Parathyroid adenoma (tissue), 2 donors: ENCODE results near the gene PCDH15.

Experiments used
- H2AFZ ChIP-seq: fragments of 300-600 bp; sonication (generic); one replicate; pipeline ENCODE4 v1.7.0; 2017; ENCODE audit warnings: antibody characterized with exemption, mild to moderate bottlenecking
- H3K27ac ChIP-seq: fragments of 300-600 bp; sonication (generic); one replicate; pipeline ENCODE4 v1.7.0; 2017
- H3K27me3 ChIP-seq: fragments of 300-600 bp; sonication (generic); one replicate; pipeline ENCODE4 v1.7.0; 2017; ENCODE audit warnings: low read length; ENCODE audit not compliant: control insufficient read depth, insufficient read depth
- H3K36me3 ChIP-seq: fragments of 300-600 bp; sonication (generic); one replicate; pipeline ENCODE4 v1.7.0; 2017; ENCODE audit warnings: low read length; ENCODE audit not compliant: control insufficient read depth, insufficient read depth
- H3K4me1 ChIP-seq: fragments of 300-600 bp; sonication (generic); one replicate; pipeline ENCODE4 v1.7.0; 2017; ENCODE audit warnings: control low read depth
- H3K4me2 ChIP-seq: fragments of 300-600 bp; sonication (generic); one replicate; pipeline ENCODE4 v1.7.0; 2017; ENCODE audit warnings: low read length
- H3K4me3 ChIP-seq: fragments of 300-600 bp; sonication (generic); one replicate; pipeline ENCODE4 v1.7.0; 2017; ENCODE audit warnings: low read depth, low read length
- H3K79me2 ChIP-seq: fragments of 300-600 bp; sonication (generic); one replicate; pipeline ENCODE4 v1.7.0; 2017; ENCODE audit warnings: control low read depth
- H3K9ac ChIP-seq: fragments of 300-600 bp; sonication (generic); one replicate; pipeline ENCODE4 v1.7.0; 2017; ENCODE audit warnings: mild to moderate bottlenecking
- H3K9me3 ChIP-seq: fragments of 300-600 bp; sonication (generic); one replicate; pipeline ENCODE4 v1.7.0; 2017; ENCODE audit warnings: low read length; ENCODE audit not compliant: control insufficient read depth
- CTCF ChIP-seq: fragments of 300-600 bp; sonication (generic); IDR thresholded peaks from one replicate; pipeline ENCODE4 v1.7.0; 2017; ENCODE audit warnings: antibody characterized with exemption, mild to moderate bottlenecking
- donor health status: primary hyperparathyroidism.

PCDH15 gene

GRCh38 chr10:54722075-54722474 lies 79.0 kb downstream of the PCDH15 start:
- Histone ChIP-seq H3K4me1 (no peaks in the 10 kb centered on the region), H3K36me3 (no peaks in the 10 kb centered on the region), H3K4me2 (no peak overlapping the region), H2AFZ (no peak overlapping the region), H3K4me3 (no peak overlapping the region), H3K27me3 (no peaks in the 10 kb centered on the region), H3K9ac (no peak overlapping the region), H3K9me3 (no peaks in the 10 kb centered on the region), H3K27ac (no peak overlapping the region), H3K79me2 (no peaks in the 10 kb centered on the region)
- no peak for TF ChIP-seq CTCF

- no peaks in the 10 kb centered on the region for H3K36me3 ChIP-seq
- no peaks in the 10 kb centered on the region for H3K9me3 ChIP-seq
- no peak for TF ChIP-seq CTCF
- H3K27me3 ChIP-seq: no peaks in the 10 kb centered on the region
- H3K9ac ChIP-seq: no peak overlapping the region
- no peaks in the 10 kb centered on the region for H3K79me2 ChIP-seq
- H3K4me2 ChIP-seq: no peak overlapping the region
- H3K27ac ChIP-seq: no peak overlapping the region
- no peaks in the 10 kb centered on the region for H3K4me1 ChIP-seq
- no peak overlapping the region for H2AFZ ChIP-seq
- H3K4me3 ChIP-seq: no peak overlapping the region
Measured at GRCh38 chr10:54710918-54711317, 90.1 kb downstream of the PCDH15 start.

GRCh38 chr10:54708591-54708990 lies 92.4 kb downstream of the PCDH15 start:
- Histone ChIP-seq H3K4me1 (no peaks in the 10 kb centered on the region), H3K9ac (no peak overlapping the region), H2AFZ (no peak overlapping the region), H3K27me3 (no peaks in the 10 kb centered on the region), H3K4me3 (no peak overlapping the region), H3K27ac (no peak overlapping the region), H3K36me3 (no peaks in the 10 kb centered on the region), H3K4me2 (no peak overlapping the region), H3K79me2 (no peaks in the 10 kb centered on the region), H3K9me3 (no peaks in the 10 kb centered on the region)
- TF ChIP-seq CTCF: no peak

- no peak overlapping the region for H3K4me3 ChIP-seq
- no peaks in the 10 kb centered on the region for H3K79me2 ChIP-seq
- no peak overlapping the region for H3K4me2 ChIP-seq
- no peak overlapping the region for H3K9ac ChIP-seq
- no peaks in the 10 kb centered on the region for H3K9me3 ChIP-seq
- H3K27ac ChIP-seq: no peak overlapping the region
- no peak for TF ChIP-seq CTCF
- no peaks in the 10 kb centered on the region for H3K36me3 ChIP-seq
- no peaks in the 10 kb centered on the region for H3K4me1 ChIP-seq
- H2AFZ ChIP-seq: no peak overlapping the region
- H3K27me3 ChIP-seq: no peaks in the 10 kb centered on the region
Measured at GRCh38 chr10:54708021-54708420, 93.0 kb downstream of the PCDH15 start.

- H3K9ac ChIP-seq: no peak overlapping the region
- H2AFZ ChIP-seq: no peak overlapping the region
- H3K27ac ChIP-seq: no peak overlapping the region
Measured at GRCh38 chr10:54702583-54703485, 98.2 kb downstream of the PCDH15 start.

More at GRCh38 chr10:54702583-54703485, 98.2 kb downstream of the PCDH15 start:
- Histone ChIP-seq H3K79me2 (no peaks in the 10 kb centered on the region), H3K36me3 (no peaks in the 10 kb centered on the region), H3K4me1 (no peaks in the 10 kb centered on the region), H3K4me2 (no peak overlapping the region), H3K4me3 (no peak overlapping the region), H3K9me3 (no peaks in the 10 kb centered on the region), H3K27me3 (no peaks in the 10 kb centered on the region)
- TF ChIP-seq CTCF: no peak
